NCI-H2081 treated with DMSO at 0.1 percent for 48 hours (cell line): ENCODE results near the gene CCDC110.
A peak's percentile ranks its signal among the peaks of the same experiment; 100 is the strongest.

ENCODE experiments used
- DNase-seq: peaks from one replicate; lab custom pipeline; 2025; lab: John Stamatoyannopoulos, UW

CCDC110 gene

DNA sequence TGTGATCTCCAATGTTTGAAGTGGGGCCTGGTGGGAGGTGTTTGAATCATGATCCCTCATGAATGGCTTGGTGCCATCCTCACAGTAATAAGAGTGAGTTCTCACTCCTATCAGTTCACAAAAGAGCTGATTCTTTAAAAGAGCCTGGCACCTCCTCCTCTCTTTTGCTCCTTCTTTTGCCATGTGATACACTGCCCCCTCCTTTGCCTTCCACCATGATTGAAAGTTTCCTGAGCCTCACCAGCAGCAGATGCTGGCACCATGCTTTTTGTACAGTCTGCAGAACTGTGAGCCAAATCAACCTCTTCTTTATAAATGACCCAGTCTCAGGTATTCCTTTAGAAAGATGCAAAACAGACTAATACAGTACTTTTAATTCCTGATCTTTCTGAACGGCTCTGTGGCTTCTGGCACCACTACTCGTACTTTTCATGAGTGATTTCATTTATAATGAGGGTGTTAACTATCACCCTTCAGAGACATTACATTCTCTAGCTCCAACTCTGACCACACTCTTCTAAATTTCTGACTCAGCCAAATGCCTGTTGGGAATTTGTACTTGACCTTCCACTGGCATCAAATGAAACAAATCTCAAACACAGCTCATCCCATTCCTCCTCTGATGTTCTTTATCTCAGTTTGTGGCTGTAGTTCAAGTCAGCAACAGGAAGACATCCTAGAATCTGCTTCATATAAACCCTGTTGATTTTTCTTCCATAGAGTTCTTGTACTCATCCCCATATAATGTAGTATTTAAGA lies 50.0 kb downstream of the CCDC110 start:
- DNase-seq: no peak

GRCh38 chr4:185416955-185417354 lies 54.6 kb downstream of the CCDC110 start:
- no peak for DNase-seq

DNA sequence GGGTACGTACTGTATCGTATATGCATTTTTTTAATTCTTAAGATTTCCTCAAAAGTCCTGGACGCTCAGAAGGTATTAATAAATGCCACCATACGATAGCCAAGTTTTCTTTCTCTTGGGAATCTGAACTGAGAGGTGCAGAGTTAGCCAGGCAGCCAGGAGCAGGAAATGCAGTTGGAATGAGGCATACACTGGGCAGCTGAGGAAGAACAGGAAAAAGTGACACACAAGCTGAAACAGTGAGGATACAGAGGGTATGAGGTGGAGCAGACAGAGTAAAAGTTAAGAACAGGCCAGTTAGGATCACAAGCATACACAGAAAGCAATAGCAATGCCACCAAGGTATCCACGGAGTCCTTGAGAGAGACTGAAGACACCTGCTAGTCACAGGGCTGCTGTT lies 59.1 kb downstream of the CCDC110 start:
- no peak for DNase-seq

GRCh38 chr4:185411849-185412248 lies 59.7 kb downstream of the CCDC110 start:
- no peak for DNase-seq

GRCh38 chr4:185408432-185408831 lies 63.1 kb downstream of the CCDC110 start:
- no peak for DNase-seq

DNA sequence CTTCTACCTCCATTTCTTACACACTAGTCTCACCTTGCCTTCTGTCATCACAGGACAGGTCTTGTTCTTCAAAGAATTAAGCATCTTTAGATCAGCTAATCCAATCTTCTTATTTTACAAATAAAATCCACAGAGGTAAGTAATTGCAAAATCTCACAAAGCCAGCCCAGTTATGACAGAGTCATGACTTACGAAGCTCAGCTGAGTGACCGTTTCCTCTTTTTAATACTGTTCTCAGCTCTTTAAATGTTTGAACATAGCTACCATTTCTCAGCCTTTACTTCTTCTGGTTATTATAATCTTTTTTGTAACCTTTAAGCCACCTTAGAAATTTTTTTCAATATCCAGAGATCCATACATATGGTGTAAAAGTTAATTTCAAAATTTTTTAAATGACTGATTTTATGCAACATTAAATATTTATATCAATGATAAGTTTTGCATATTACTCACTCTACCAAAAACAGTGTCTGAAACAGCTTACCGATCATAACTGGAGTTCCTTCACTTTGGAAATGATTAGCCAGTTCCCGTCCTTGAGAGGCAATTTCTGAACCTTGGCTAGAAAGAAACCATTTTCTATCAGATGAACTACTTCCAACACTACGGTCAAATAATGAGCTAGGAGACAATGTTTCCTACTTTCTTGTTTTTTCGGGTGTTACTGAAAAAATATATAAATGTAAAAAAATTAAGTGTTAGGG lies 66.1 kb downstream of the CCDC110 start:
- DNase-seq: no peak

DNA sequence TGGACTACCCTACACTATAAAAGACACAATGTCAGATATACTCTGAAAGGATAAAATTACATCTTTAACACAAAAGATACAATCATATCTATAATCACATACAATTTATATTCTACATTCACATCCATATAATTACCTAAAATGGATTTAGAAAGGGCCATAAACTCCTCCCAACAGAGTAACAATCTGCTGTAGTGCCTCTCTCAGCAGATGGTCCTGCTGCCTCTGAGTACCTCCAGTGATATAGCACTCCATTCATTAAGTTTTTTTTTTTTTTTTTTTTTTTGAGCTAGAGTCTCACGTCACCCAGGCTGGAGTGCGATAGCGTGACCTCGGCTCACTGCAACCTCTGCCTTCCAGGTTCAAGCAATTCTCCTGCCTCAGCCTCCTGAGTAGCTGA lies 67.5 kb downstream of the CCDC110 start:
- no peak for DNase-seq

GRCh38 chr4:185399466-185399865 lies 72.1 kb downstream of the CCDC110 start:
- DNase-seq: no peak

DNA sequence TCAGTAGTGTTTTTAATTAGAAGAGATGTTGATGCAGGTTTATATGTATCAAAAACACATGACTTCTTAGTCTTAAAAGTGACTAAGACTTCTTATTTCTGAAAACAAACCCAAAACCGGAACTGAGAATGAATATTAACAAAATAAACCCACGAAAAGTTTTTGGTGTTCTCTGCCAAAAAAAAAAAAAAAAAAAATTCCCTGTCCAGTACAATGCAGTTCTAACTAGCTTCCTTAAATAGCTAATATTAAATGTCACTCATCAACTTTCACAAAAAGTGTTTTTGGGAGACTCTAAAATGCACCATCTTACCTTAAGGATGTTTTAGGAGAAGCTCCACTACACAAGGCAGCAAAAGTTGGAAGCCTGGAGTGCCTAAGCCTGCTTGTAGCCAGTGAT lies 72.9 kb downstream of the CCDC110 start:
- DNase-seq: no peak

GRCh38 chr4:185396724-185397385 lies 74.7 kb downstream of the CCDC110 start, which contains the start of gene ANKRD37:
TSS of gene ANKRD37 (plus strand) at chr4:185396841. CDS start at chr4:185396924, 83 bp downstream.
- DNase-seq: no peak

GRCh38 chr4:185395956-185396723 lies 75.4 kb downstream of the CCDC110 start:
- peak; percentile 54 for DNase-seq

- DNase-seq: no peak
These were observed 76.1 kb downstream of the CCDC110 start, which contains the start of gene LRP2BP for GRCh38 chr4:185395238-185395955. TSS of gene LRP2BP (minus strand) at chr4:185395924. CDS start at chr4:185378186, 17,738 bp downstream.
